SW480 (cell line): Measurements from ENCODE around the gene PTP4A2.

Source experiments
- DNase-seq: peaks from one replicate; pipeline ENCODE4 v3.0.0-alpha.2; 2016; ENCODE audit warnings: low spot score

PTP4A2 gene

GRCh38 chr1:31938184-31938975, at the start of gene PTP4A2:
PTP4A2 (minus strand) TSS chr1:31938368; CDS start chr1:31919065, 19,303 bp downstream.
- peak; percentile 95 for DNase-seq

- DNase-seq, result no peak
These were observed 49.0 kb upstream of the PTP4A2 start for GRCh38 chr1:31987135-31987619.

DNA sequence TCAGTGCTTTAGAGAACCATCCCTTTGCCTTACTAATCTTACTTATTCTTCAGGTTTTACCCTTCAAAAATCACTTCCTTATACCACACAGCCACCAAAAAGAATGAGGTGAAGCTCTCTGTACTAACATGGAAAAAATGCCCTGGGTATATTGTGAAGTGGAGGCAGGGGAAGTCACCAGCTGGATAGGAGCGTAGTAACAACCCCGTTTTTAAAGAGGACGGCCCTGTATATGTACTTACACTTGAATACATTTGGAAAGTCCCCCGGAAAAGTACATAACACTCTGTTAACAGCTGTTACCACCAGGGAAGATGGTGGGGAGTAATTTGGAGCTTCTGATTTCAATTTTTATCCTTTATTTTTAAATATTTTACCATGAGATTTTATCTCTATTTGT, 47.3 kb upstream of the PTP4A2 start:
- no peak for DNase-seq

GRCh38 chr1:31984419-31985347, 46.5 kb upstream of the PTP4A2 start:
- DNase-seq, result no peak

DNA sequence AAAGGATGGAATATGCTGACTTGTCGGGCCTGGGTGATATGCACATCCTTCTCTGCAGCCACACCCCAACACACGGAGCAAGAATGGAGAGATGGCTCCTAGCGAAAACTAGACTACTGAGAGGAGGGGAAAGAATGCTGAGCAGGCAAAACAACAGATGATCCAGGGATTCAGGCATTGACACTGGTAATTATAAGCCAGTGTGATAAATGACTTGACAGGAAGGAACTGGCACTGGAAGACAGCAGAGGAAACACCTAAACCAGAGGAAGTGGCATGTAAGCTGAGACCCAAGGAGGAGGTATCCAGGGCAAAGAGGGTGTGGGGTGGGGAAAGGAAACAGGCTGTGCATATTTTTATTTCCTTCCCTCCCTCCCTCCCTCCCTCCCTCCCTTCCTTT, 43.8 kb upstream of the PTP4A2 start:
- DNase-seq, result no peak

GRCh38 chr1:31981456-31981839, 43.3 kb upstream of the PTP4A2 start:
- DNase-seq, result no peak

- DNase-seq, result no peak
These were observed 42.8 kb upstream of the PTP4A2 start for GRCh38 chr1:31980835-31981455.

GRCh38 chr1:31978843-31979400, 40.8 kb upstream of the PTP4A2 start:
- DNase-seq, result no peak

GRCh38 chr1:31977385-31978131, 39.4 kb upstream of the PTP4A2 start:
- peak; percentile 22 for DNase-seq

- no peak for DNase-seq
These were observed 38.2 kb upstream of the PTP4A2 start for GRCh38 chr1:31976401-31976800.

- no peak for DNase-seq
These were observed 32.7 kb upstream of the PTP4A2 start for GRCh38 chr1:31970873-31971272.

- no peak for DNase-seq
These were observed 23.4 kb upstream of the PTP4A2 start for GRCh38 chr1:31961536-31961935.

GRCh38 chr1:31959521-31960340, 21.6 kb upstream of the PTP4A2 start:
- DNase-seq, result no peak

GRCh38 chr1:31957701-31958674, 19.8 kb upstream of the PTP4A2 start:
- DNase-seq, result no peak

GRCh38 chr1:31955917-31956736, 18.0 kb upstream of the PTP4A2 start:
- DNase-seq, result peak; percentile 72

DNA sequence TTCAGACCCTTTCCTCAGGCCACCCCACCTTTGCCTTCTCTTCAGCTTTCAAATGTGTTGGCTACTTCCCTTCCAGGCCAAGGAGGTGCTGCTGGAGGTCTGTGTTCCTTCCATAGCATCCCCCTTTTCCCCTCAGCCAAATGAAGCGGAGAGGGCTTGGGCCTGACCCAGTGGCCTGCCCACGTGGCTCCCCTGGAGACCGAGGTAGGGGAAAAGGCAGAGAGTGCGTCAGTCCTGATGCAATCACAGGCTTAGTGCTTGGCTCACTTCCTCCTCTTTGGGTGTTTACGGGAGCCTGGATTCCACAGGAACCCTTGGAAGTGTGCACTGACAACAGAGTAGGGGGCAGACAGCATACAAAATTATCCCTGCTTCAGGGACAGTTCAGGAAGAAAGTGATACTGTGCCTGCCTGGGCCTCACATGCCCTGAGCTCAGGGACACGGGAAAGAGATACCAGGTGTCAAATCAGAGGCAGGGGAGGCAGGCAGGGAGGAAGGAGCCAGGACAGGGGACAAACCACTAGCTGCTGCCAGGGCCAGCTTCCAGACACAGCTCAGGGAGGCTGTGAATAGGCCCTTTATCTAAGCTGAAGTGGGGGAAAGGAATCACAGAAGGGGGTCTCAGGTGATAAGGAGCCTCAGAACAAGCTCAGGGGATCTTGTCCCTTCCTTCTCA, 16.6 kb upstream of the PTP4A2 start:
- DNase-seq, result peak; percentile 62

DNA sequence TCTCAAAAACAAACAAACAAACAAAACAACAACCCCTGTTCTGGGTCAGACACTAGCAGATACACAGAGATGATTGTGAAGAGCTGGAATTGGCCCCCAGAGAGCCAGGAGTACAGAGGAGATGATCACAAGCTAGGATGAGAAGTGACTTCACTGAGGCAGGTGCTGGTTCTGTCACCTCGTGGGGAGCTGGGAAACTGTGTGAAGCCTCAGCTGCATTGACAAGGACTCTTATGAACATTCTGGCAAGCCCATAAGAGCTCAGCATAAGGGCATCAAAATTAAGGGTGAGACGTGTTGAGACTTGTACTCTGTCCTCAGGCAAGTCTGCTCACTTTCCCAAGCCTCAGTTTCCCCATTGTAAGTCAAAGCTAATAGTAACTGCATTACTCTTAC, 14.7 kb upstream of the PTP4A2 start:
- no peak for DNase-seq

GRCh38 chr1:31951276-31951675, 13.1 kb upstream of the PTP4A2 start:
- no peak for DNase-seq
